NCI-H146 (cell line): ENCODE data around the gene CXCR3.
"Not testable (repeated sequence)": the region's sequence is repeated elsewhere in the genome, so short reads cannot be mapped to it uniquely, and the experiment has no call there.

Source experiments
- DNase-seq: peaks from one replicate; lab custom pipeline; 2025; lab: John Stamatoyannopoulos, UW

CXCR3 gene

GRCh38 chrX:71636438-71637252 is 18.3 kb upstream of the CXCR3 start:
- no peak for DNase-seq

GRCh38 chrX:71634366-71634765 is 16.1 kb upstream of the CXCR3 start:
- DNase-seq = no peak

DNA sequence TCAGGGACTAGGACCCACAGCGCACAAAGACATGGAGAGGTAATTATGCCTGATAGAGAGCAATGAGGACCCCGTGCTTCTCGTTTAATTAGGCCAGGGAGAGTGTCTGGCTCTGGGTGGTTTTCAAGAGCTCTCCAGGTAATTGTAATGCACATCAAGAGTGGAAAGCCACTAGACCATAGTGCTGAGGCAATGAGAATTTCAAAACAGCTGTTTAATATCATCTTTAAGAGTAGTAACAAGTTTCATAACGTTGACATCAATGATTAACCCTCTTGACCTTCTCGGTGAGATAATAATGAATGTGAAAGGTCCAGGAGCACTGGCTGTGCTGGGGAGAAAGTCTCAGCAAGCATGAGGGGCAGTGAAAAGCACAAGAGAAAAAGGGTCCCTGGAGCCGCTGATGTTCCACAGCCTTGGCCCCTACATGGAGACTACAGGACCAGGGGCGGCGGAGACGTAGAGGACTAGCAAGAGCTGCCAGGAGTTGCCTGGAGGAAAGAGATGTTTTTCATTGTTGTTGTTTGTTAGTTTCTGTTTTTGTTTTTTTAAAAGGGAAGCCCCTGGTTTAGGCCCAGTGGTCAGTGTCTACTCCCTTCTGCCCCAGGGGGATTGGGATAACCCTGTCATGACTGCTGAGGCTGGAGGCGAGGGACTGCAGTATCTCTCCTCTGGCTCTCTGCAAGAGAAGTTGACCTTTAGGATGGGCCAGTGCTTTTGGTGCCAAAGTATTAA is 14.8 kb upstream of the CXCR3 start:
- no peak for DNase-seq

- DNase-seq = no peak
These were observed 11.2 kb upstream of the CXCR3 start for GRCh38 chrX:71629467-71629866.

- DNase-seq = no peak
These were observed 9.5 kb upstream of the CXCR3 start for GRCh38 chrX:71627588-71628404.

- DNase-seq = no peak
These were observed 8.3 kb upstream of the CXCR3 start for GRCh38 chrX:71626576-71626975.

DNA sequence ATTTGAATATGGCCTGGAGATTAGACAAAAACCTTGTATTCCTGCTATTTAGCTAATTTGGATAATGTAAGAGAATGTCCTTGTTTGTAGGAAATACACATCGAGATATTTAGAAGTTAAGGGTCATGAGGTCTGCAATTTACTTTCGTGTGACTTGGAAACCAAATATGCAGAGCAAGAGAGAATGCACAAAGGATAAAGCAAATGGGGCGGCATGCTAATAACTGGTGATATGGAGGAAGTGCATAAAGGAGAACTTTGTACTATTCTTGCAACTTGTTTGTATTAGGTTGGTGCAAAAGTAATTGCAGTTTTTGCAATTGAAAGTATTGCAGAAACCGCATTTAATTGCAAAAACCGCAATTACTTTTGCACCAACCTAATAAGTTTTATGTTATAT is 7.2 kb upstream of the CXCR3 start:
- no peak for DNase-seq

GRCh38 chrX:71623714-71624113 is 5.4 kb upstream of the CXCR3 start:
- DNase-seq = no peak

DNA sequence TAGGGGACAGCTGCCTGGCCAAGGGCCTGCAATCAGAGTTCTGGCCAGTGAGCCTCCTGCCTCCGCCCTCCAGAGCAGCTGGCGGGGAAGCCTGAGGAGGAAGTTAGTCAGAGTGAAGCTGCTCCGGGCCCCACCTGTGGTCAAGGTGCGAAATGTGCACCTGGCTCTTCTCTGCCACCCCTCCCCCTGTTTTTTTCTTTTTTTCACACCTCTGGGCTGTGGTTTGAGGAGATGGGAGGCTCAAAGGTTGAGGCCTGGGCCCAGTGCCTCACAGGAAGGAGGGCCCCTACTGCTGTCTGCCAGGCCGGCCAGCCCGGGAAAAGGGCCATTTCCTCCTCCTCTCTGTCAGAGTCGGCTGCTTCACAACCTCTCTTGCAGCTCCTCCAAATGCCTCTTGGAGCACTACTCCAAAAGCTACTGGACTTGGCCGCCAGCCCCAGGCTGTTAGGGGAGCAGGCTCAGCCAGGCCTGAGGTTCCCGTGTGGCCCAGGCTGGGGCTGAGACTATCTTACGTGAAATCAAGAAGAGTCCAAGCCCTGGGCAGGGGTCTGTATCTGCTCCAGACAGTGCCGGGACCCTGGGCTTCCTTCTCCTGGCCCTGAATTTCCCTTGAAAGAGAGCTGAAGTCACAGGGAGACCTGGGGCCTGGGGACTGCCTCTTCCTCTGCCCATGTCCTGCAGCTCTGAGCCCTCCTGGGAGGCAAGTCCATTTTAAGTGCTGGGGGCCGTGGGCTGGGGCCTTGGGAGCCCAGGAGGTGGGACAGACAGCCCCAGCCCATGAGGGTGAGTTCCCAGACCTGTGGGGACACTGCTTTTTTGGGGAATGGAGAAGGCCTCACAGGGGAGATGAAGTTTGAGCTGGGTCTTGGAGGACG is 4.5 kb upstream of the CXCR3 start:
- DNase-seq = no peak

DNA sequence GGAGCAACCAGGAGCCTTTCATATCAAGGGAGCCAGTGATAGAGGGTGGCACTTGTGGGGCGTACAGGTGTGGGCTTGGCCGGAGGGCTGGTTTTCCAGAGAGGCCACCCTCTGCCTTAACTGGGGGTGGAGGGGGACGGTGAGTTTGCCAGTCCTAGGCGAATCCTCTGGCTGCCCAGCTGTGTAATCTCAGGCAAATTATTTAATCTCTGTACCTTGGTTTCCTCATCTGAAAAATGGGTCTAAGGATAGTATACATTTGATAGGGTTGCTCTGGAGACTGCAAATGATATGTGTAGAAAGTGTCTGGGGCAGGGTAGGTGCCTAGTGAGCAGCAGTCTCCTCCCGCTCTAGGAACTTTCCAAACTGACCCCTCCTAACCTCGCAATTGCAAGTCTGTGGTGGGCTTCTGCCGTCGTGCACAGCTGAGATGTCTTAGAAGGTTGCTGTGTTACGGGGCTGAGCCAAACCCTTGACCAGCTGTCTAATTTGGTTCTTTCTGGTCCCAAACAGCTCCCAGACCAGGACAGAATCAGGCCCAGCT is 3.8 kb upstream of the CXCR3 start:
- no peak for DNase-seq

DNA sequence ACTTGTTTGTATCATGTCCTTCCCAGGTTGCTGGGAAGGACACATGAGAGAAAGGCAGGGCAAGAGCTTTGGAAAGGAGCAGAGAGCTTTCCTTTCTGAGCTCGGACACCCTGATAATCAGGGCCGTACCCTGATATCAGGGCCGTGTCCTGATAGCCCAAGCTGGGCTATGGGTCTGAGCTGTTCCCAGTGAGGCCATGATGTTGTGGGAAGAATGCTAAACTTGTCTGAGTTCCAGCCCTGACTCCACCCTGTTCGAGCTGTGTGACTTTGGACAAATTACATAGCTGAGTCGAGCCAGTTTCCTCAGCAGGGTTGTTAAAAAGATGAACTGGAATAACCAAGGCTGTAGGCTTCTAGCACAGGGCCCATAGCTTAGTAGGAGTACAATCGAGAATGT is 3.3 kb upstream of the CXCR3 start:
- no peak for DNase-seq

DNA sequence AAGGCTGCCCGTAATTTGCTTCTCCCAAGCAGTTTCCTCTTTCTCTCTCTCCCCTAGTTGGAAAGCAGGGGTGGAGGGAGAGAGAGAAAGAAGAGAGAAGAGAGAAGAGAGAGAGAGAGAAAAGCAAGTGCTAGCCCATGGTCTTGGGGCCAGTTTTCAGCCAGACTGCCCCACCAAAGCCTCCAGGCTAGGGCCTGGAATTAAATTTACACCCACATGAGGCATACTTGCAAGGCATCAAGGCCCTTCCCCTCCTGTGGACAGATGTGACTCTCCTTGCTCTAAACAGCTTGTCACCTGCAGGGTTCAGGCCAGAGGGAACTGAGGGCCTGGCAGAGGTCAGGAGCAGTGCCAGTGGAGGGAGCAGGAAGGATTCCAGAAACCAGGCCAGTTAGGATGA is 1.7 kb upstream of the CXCR3 start:
- no peak for DNase-seq

DNA sequence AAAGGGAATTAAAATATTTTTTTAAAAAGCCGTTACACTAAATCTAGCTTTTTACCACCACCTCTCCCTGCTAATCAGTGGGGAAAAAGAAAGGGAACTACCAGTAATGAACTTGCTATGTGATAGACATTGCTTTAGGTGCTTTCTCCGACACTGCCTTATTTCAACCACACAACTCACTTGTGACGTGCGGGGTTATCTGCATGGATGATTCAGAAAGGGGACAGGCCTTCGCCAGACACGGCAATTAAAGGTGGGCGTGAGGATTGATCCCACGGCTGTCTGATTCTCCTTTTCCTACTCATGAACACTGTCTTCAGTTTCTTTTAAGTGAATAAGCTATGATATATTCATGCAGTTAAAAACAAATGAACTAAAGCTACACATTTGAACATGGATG is 882 bp upstream of the CXCR3 start:
- DNase-seq = no peak

- DNase-seq = no peak
These were observed 476 bp upstream of the CXCR3 start for GRCh38 chrX:71618787-71619186.

DNA sequence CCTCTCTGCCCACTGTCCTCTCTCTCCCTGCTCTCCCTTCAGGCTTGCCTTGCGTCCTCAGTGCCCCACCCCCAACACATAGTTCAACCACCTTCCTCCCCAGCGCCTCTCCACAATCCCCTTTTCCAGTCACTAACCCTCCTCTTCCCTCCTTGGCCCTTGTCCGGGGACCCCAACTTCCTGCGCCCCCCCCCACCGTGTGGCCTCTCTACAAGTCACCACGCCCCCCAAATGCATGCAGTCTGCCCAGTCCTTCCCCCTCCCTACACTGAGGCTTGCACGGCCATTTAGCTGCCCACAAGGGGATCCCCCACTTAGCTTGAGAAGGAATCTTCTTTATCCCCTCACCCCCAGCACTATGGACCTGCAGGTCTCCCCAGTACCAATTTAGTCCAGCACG is 569 bp downstream of the CXCR3 start:
- DNase-seq = no peak

- no peak for DNase-seq
These were observed 1.4 kb downstream of the CXCR3 start for GRCh38 chrX:71616672-71617529.

GRCh38 chrX:71615954-71616353 is 2.4 kb downstream of the CXCR3 start:
- no peak for DNase-seq

DNA sequence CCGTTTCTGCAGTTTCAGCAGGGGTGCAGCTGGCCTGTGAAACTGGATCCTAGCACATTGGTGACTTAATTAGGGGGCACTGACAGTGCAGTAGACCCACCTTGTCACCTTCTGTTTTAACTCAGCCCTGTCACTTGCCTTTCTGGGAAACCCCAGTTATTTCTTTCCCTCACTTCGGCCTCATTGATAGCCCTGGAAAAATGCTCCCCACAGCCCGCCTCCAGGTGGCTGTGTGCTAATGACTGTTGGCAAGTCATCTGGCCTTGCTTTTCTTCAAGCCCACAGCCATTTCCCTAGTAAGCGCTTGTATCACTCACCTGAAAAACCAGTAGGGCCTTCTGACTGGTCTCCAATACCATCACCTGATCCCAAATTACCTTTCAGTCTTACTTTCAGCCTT is 3.3 kb downstream of the CXCR3 start:
- no peak for DNase-seq

- DNase-seq = no peak
These were observed 6.1 kb downstream of the CXCR3 start for GRCh38 chrX:71612256-71612655.

DNA sequence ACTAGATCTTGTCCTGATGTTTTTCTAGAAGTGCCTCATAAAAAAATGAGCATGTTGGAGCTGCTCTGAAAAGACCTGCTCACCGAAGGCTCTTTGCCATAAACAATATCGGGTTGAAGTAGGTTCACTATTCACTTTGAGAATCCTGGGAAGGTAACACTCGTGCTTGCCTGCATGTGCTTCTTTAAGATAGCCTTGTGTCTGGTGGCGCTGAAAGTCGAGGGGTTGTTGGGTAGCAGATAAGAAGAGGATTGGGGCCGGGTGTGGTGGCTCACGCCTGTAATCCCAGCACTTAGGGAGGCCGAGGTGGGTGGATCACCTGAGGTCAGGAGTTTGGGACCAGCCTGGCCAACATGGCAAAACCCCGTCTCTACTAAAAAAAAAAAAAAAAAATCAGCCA is 6.6 kb downstream of the CXCR3 start:
- not testable (repeated sequence) for DNase-seq
